ENCODE data around the gene BLVRA. TPM values are rescaled to one million over a fixed set of nuclear protein-coding genes. Genes with fewer than 3 reads are reported as not detected.

The BLVRA gene
- total RNA-seq, 1 donor = 20.6 TPM

- Histone ChIP-seq H3K4me3 (ENCODE audit: insufficient read depth, low read length) (no peak overlapping the region), H3K27ac (ENCODE audit: low read depth, low read length) (no peak overlapping the region), H4K20me1 (ENCODE audit: insufficient read depth, low read length) (peaks cover 2% of the 10 kb centered on the region), H3K36me3 (ENCODE audit: insufficient read depth, low read length) (no peaks in the 10 kb centered on the region), H3K79me2 (ENCODE audit: insufficient read depth, low read length) (no peaks in the 10 kb centered on the region), H3K9me3 (ENCODE audit: low read depth, low read length) (no peaks in the 10 kb centered on the region), H3K4me1 (ENCODE audit: insufficient read depth, low read length) (peaks cover 9% of the 10 kb centered on the region), H2AFZ (ENCODE audit: low read length) (no peak overlapping the region), H3K27me3 (ENCODE audit: insufficient read depth, low read length) (no peaks in the 10 kb centered on the region), H3K4me2 (ENCODE audit: insufficient read depth, low read length) (no peak overlapping the region)
- TF ChIP-seq CTCF (IDR thresholded peaks at IDR 0.05; ENCODE audit: extremely low read depth, low read depth, low read length) = no peak
- DNase-seq (ENCODE audit: insufficient read length, low spot score, missing footprints) = no peak
These were observed 20.7 kb downstream of the BLVRA start for GRCh38 chr7:43779045-43779812.

- no peak overlapping the region for H3K27ac ChIP-seq (ENCODE audit: low read depth, low read length)
- H2AFZ ChIP-seq (ENCODE audit: low read length) = no peak overlapping the region
- peak; percentile 55 for DNase-seq (ENCODE audit: insufficient read length, low spot score, missing footprints)
- H3K36me3 ChIP-seq (ENCODE audit: insufficient read depth, low read length) = no peaks in the 10 kb centered on the region
- H3K79me2 ChIP-seq (ENCODE audit: insufficient read depth, low read length) = no peaks in the 10 kb centered on the region
- TF ChIP-seq CTCF (IDR thresholded peaks at IDR 0.05; ENCODE audit: extremely low read depth, low read depth, low read length) = no peak
- H3K4me3 ChIP-seq (ENCODE audit: insufficient read depth, low read length) = no peak overlapping the region
- no peaks in the 10 kb centered on the region for H3K27me3 ChIP-seq (ENCODE audit: insufficient read depth, low read length)
- no peaks in the 10 kb centered on the region for H3K9me3 ChIP-seq (ENCODE audit: low read depth, low read length)
- peak overlapping the region; percentile 7 for H3K4me2 ChIP-seq (ENCODE audit: insufficient read depth, low read length)
- H4K20me1 ChIP-seq (ENCODE audit: insufficient read depth, low read length) = peaks cover 2% of the 10 kb centered on the region
- peaks cover 21% of the 10 kb centered on the region for H3K4me1 ChIP-seq (ENCODE audit: insufficient read depth, low read length)
These were observed 23.5 kb downstream of the BLVRA start for GRCh38 chr7:43781726-43782607.

GRCh38 chr7:43782768-43783555 lies 24.5 kb downstream of the BLVRA start:
- Histone ChIP-seq H3K36me3 (ENCODE audit: insufficient read depth, low read length) (no peaks in the 10 kb centered on the region), H2AFZ (ENCODE audit: low read length) (no peak overlapping the region), H3K27ac (ENCODE audit: low read depth, low read length) (no peak overlapping the region), H3K9me3 (ENCODE audit: low read depth, low read length) (no peaks in the 10 kb centered on the region), H4K20me1 (ENCODE audit: insufficient read depth, low read length) (peaks cover 2% of the 10 kb centered on the region), H3K27me3 (ENCODE audit: insufficient read depth, low read length) (no peaks in the 10 kb centered on the region), H3K4me3 (ENCODE audit: insufficient read depth, low read length) (no peak overlapping the region), H3K79me2 (ENCODE audit: insufficient read depth, low read length) (no peaks in the 10 kb centered on the region), H3K4me2 (ENCODE audit: insufficient read depth, low read length) (no peak overlapping the region), H3K4me1 (ENCODE audit: insufficient read depth, low read length) (peaks cover 21% of the 10 kb centered on the region)
- DNase-seq (ENCODE audit: insufficient read length, low spot score, missing footprints) = no peak
- no peak for TF ChIP-seq CTCF (IDR thresholded peaks at IDR 0.05; ENCODE audit: extremely low read depth, low read depth, low read length)

All from osteoblast (primary cell).